SJSA1 (cell line): ENCODE measurements around the gene SMAD2. TPM values are rescaled to one million over a fixed set of nuclear protein-coding genes. Genes with fewer than 3 reads are reported as not detected.

Source experiments
- DNase-seq, 2 experiments: peaks; one replicate each; pipeline ENCODE4 v3.0.0-alpha.2; 2015 to 2020; ENCODE audit warnings: low spot score in 2 of 2, low read depth in 1 of 2
- H3K27ac ChIP-seq: fragments of 250-450 bp; sonication (Bioruptor Pico); 2 replicates; pipeline ENCODE4 v1.5.1; 2020; ENCODE audit warnings: mild to moderate bottlenecking, moderate library complexity
- H3K27me3 ChIP-seq: fragments of 250-450 bp; sonication (Bioruptor Pico); replicated peaks from 2 replicates; pipeline ENCODE4 v1.5.1; 2020; ENCODE audit warnings: mild to moderate bottlenecking, moderate library complexity
- H3K36me3 ChIP-seq: fragments of 250-450 bp; sonication (Bioruptor Pico); 2 replicates; pipeline ENCODE4 v1.5.1; 2020; ENCODE audit warnings: mild to moderate bottlenecking
- H3K4me1 ChIP-seq: fragments of 250-450 bp; sonication (Bioruptor Pico); replicated peaks from 2 replicates; pipeline ENCODE4 v1.6.1; 2021; ENCODE audit warnings: mild to moderate bottlenecking
- H3K4me3 ChIP-seq: fragments of 250-450 bp; sonication (Bioruptor Pico); 2 replicates; pipeline ENCODE4 v1.5.1; 2020; ENCODE audit warnings: mild to moderate bottlenecking
- H3K9me3 ChIP-seq: fragments of 250-450 bp; sonication (Bioruptor Pico); replicated peaks from 2 replicates; pipeline ENCODE4 v1.5.1; 2020; ENCODE audit warnings: mild to moderate bottlenecking
- total RNA-seq: library from RNA; depleted of rRNA; stranded (reverse); fragments of >200 nt; shearing (Covaris generic); gene quantifications from 2 replicates; pipeline ENCODE4 v1.2.3, GENCODE V29; 2014

The SMAD2 gene
- total RNA-seq, 1 experiment from 2014 or later = 127 TPM

DNA sequence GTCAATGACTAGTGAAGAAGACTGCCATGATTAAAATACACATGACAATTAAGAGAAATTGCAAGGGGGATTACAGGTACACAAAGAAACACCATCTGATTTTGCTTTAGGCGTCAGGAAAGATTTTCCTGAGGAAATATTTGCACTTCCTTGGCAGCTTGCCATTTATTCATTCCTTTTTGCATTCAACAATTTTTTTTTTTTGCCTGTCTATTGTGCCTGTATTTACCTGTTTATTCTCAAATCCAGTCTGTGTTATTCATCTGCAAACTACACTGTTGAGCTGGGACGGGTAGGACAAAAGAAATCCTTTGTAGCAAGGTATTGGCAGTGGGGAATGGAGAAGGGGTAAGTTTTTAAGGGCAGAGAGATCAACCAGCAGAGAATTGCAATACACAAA lies 31.8 kb downstream of the SMAD2 start:
- H3K36me3 ChIP-seq = peaks cover 12% of the 10 kb centered on the region; the same call in 1 of the 2 replicates
- H3K9me3 ChIP-seq = no peaks in the 10 kb centered on the region
- no peak overlapping the region for H3K27ac ChIP-seq
- H3K4me1 ChIP-seq = no peaks in the 10 kb centered on the region
- no peak overlapping the region for H3K4me3 ChIP-seq
- no peaks in the 10 kb centered on the region for H3K27me3 ChIP-seq
- DNase-seq = no peak

DNA sequence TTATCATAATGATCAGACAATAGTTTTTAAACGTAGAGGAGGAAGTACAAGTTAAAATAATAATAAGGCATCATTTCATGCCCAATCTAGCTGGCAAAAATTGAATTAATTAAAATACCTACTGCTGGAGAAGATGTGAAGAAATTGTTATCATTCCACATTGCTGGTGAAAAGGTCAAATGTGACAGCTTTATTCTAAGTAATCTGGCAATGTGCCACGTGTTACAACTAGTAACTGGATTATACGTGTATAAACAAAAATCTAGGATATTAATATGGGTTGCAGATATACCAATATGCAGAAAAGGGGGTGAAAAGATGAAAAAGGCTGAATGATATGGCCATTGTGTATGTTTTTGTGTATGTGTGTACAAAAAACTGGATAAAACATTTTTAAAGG lies 32.4 kb downstream of the SMAD2 start:
- H3K4me3 ChIP-seq = no peak overlapping the region
- no peak for DNase-seq
- no peaks in the 10 kb centered on the region for H3K9me3 ChIP-seq
- H3K36me3 ChIP-seq = peaks cover 12% of the 10 kb centered on the region; the same call in 1 of the 2 replicates
- no peak overlapping the region for H3K27ac ChIP-seq
- no peaks in the 10 kb centered on the region for H3K4me1 ChIP-seq
- no peaks in the 10 kb centered on the region for H3K27me3 ChIP-seq

DNA sequence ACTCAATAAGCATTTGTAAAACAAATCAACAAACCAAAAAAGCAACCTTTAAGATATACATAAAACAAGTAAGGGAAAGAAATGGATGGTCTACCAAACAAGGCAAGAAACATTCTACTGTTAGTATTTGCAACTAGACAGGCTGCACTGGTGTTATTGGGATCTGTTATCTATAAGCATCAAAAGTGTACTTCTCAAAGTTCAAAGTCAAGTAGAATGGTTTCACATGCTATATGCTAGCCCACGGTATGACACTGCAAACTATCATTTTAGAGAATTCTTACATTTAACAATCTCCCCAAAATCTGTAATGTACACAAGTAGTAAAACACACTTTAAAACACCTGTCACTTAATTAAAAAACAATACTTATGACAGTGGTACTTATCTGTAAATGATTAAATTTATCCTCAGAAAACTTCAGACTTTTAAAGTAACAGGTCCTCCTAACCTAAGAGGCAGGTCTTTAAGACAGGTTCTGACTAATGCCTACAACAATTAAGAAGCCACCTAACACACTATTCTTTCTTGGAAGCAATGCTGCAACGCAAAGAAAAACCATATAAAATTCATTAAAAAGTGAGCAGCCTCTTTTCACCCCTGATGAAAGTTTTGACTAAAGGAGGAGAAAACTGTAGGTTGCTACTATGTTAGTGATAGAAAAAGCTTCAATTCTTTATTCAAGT lies 34.8 kb downstream of the SMAD2 start:
- Histone ChIP-seq H3K4me3 (no peak overlapping the region), H3K27ac (no peak overlapping the region), H3K9me3 (no peaks in the 10 kb centered on the region), H3K4me1 (no peaks in the 10 kb centered on the region), H3K27me3 (no peaks in the 10 kb centered on the region), H3K36me3 (peaks cover 17% of the 10 kb centered on the region)
- no peak for DNase-seq

DNA sequence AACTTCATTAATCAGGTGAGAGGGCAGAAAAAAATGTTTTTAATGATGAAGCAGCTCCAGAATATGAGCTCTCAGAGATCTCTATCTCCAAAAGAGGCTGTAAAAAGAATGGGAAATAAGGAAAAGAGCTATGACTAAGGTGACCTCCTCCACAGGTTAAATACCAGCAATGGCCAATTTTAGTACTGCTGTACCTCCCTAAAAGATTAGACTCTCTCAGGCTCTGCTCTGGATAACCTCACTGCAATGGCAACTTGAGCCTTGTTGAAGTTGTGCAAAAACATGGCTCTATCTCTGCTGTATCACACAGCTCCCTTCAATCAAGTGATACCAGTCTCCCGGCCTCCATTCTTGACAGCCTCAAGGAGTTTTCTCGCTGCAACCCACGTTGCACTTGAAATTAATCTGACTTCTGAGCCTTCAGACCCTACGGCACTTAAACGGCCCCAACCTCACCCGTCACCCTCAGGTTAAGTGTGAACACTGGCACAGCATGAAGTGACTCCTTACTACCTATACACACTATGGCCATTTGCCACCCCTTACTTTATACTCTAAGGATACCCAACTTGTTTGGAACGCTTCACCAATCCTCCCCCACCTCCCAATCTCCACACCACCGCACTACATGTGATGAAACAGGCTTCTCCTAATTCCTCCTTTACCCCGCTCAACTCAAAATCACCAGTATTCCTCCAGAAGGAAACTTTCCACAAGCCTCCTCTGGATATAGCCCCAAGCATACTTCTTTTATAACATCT lies 36.3 kb downstream of the SMAD2 start:
- H3K27ac ChIP-seq = no peak overlapping the region
- no peaks in the 10 kb centered on the region for H3K9me3 ChIP-seq
- H3K4me1 ChIP-seq = no peaks in the 10 kb centered on the region
- H3K4me3 ChIP-seq = no peak overlapping the region
- peaks cover 21% of the 10 kb centered on the region for H3K36me3 ChIP-seq
- DNase-seq = no peak
- H3K27me3 ChIP-seq = no peaks in the 10 kb centered on the region

DNA sequence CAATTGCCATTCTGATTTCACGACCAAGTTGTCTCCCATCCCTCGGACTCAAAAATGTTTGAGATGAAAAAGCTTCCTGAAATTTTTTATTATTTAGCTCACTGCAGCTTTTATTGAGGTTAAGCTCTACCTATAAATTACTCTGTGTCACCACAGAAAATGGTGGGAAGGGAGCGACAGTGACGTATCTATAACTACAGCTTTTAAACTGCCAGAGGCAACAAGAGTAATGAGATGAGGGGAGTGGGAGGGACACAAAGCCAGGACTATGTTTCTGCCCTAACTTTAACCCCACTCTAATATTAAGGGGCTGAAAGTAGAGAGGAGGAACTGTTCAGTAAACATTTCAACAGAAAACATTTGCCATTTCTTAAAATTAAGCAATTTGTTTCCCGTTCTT lies 37.4 kb downstream of the SMAD2 start:
- Histone ChIP-seq H3K4me1 (no peaks in the 10 kb centered on the region), H3K9me3 (no peaks in the 10 kb centered on the region), H3K36me3 (peaks cover 29% of the 10 kb centered on the region), H3K27ac (no peak overlapping the region), H3K27me3 (no peaks in the 10 kb centered on the region), H3K4me3 (no peak overlapping the region)
- no peak for DNase-seq

DNA sequence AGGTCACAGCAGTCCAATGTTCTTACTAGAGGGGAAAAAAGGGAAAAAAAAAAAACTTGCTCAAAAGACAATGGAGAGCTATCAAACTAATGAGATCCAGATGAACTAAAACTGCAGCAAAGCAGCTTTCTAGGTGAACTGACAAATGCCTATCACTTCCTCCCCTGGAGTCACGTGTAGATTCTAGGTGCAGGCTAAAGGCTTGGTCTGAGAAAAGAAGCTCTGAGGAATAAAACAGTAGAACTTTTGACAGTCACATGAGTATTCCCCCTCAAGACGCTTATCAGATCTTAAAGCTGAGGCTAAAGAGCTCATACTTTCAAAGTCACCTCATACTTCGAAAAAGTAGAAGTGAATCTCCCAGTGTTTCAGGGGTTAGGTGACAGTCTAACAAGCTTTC lies 42.3 kb downstream of the SMAD2 start:
- no peaks in the 10 kb centered on the region for H3K27me3 ChIP-seq
- H3K36me3 ChIP-seq = peaks cover 33% of the 10 kb centered on the region
- no peak overlapping the region for H3K27ac ChIP-seq
- no peaks in the 10 kb centered on the region for H3K9me3 ChIP-seq
- no peak for DNase-seq
- peaks cover 12% of the 10 kb centered on the region for H3K4me1 ChIP-seq
- no peak overlapping the region for H3K4me3 ChIP-seq

DNA sequence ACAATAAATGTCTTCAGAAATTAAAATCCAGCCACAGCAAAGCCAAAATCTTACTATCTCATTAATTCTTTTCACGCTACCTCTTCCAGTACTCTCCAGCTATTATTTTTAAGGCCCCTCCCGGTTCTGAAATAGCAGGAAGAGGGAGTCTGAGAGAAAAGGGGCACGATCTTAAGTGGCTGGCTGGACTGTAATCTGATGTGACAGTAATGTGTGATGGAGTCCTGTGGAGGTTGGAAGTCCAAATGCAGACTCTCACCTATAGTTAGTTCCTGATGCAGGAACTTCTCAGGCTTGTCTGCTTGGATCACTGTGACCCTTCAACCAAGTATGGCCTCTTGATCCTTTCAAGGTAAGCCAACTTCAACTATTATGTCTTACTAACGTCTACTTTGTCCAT lies 43.2 kb downstream of the SMAD2 start:
- no peak for DNase-seq
- H3K27me3 ChIP-seq = no peaks in the 10 kb centered on the region
- H3K9me3 ChIP-seq = no peaks in the 10 kb centered on the region
- no peak overlapping the region for H3K4me3 ChIP-seq
- no peak overlapping the region for H3K27ac ChIP-seq
- H3K36me3 ChIP-seq = peaks cover 33% of the 10 kb centered on the region
- H3K4me1 ChIP-seq = peaks cover 18% of the 10 kb centered on the region

DNA sequence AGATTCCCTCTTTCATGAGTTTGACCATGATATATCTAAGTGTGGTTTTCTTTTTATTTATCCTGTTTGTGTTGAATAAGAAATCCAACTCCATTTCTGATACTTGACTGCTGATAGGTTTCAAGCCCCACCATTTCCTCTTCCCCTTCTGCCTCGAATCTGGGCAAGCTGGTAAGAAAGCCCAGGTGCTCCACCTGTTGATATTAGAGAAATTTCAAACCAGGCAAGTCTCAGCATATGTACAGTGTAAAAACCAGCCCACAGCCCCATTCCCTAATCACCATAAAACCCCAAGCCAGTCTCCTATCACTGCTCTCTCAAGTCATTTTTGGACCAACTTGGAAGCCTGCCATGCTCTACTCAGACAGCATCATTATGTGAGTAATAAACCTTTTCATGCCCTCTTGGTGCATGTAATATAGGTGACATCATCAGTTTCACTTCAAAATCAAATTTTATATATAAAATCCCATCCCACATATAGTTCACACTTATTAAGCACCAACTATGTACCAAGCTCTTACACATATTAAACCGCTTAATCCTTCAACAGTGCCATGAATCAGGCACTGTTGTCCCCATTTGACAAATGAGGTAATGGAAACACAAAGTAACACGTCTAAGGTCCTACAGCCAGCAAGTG lies 46.6 kb downstream of the SMAD2 start:
- peaks cover 32% of the 10 kb centered on the region for H3K36me3 ChIP-seq
- no peaks in the 10 kb centered on the region for H3K27me3 ChIP-seq
- no peak overlapping the region for H3K4me3 ChIP-seq
- peak overlapping the region; percentile 16; the same call in 1 of the 2 replicates for H3K27ac ChIP-seq
- H3K4me1 ChIP-seq = peaks cover 33% of the 10 kb centered on the region
- no peak for DNase-seq
- H3K9me3 ChIP-seq = no peaks in the 10 kb centered on the region

DNA sequence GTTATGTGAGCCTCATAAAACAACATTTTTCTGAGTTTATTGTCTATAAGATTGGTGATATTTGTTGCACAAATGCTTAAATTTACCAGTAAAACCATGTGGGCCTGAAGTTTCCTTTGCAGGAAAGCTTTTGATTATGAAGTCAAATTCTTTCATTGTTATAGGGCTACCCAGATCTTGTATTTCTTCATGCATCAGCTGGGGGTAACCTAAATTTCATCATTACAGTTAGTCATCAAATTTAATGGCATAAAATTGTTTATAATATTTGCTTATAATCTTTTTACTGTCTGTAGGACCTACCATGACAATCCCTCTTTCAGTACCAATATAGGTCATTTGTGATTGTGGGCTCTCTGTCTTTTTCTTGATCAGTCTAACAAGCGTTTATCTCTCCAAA lies 47.8 kb downstream of the SMAD2 start:
- Histone ChIP-seq H3K27me3 (no peaks in the 10 kb centered on the region), H3K27ac (peak overlapping the region; percentile 65; the same call in 1 of the 2 replicates), H3K4me1 (peaks cover 45% of the 10 kb centered on the region), H3K9me3 (no peaks in the 10 kb centered on the region), H3K4me3 (no peak overlapping the region), H3K36me3 (peaks cover 22% of the 10 kb centered on the region)
- no peak for DNase-seq

DNA sequence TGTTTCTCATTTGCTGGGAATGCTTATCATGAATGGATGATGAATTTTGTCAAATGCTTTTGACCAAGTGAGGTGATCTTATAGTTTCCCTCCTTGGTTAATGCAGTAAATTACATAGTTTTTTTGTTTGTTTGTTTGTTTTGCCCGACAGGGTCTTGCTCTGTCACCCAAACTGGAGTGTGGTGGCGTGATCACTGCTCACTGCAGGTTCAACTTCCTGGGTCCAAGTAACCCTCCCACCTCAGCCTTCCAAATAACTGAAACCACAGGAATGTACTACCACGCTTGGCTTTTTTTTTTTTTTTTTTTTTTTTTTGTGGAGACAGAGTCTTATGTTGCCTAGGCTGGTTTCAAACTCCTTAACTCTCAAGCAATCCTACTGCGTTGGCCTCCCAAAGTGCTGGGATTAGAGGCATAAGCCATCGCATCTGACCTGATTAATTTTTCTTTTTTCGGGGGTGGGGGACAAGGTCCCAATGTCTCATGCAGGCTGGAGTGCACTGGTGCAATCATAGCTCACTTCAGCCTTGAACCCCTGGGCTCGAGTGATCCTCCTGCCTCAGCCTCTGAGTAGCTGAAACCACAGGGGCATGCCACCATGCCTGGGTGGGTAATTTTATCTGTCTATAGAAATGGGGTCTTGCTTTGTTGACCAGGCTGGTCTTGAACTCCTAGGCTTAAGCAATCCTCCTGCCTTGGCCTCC lies 48.6 kb downstream of the SMAD2 start:
- Histone ChIP-seq H3K27me3 (no peaks in the 10 kb centered on the region), H3K27ac (peak overlapping the region; percentile 75), H3K4me3 (no peak overlapping the region), H3K4me1 (peaks cover 48% of the 10 kb centered on the region), H3K36me3 (peaks cover 18% of the 10 kb centered on the region), H3K9me3 (no peaks in the 10 kb centered on the region)
- DNase-seq = peak; percentile 82 to 83

DNA sequence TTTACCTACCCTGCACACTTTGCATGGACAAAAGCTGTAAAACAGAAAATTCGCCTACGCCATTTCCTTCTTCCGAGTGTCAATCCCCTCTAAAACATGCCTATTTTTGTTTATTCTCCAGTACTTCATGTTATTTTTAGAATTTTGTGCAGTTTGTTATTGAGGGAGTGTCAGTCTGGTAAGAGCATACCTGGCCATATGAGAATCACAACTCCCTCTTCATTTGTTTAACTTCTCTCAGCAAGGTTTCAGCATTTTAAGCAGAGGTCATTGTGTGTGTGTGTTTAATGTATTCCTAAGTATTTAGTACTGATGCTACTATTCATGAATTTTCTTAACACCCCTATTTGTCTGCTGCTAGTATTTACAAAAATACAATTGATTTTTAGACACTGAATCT lies 49.4 kb downstream of the SMAD2 start:
- H3K4me1 ChIP-seq = peaks cover 48% of the 10 kb centered on the region
- peak overlapping the region; percentile 75 for H3K27ac ChIP-seq
- no peak overlapping the region for H3K4me3 ChIP-seq
- peaks cover 18% of the 10 kb centered on the region for H3K36me3 ChIP-seq
- no peak for DNase-seq
- H3K9me3 ChIP-seq = no peaks in the 10 kb centered on the region
- H3K27me3 ChIP-seq = no peaks in the 10 kb centered on the region

DNA sequence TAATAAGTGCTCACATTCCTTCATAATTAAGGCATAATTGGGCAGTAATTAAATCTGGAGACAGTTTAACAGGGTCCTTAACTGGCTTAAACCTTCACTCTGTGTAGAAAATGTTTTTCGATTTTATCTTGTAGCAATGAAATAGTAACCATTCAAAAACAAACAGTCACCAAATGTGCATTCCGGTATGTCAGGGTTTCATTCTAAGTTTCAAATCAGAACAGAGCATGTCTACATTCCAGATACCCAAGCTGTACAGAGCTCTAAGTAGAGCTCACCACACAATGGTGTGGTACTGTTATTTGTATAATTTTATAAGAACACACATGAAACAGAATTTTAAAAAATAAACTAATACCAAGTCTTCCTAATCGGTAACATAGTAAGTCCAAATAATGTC lies 52.6 kb downstream of the SMAD2 start:
- H3K4me3 ChIP-seq = no peak overlapping the region
- peak overlapping the region; percentile 23 for H3K27ac ChIP-seq
- H3K27me3 ChIP-seq = no peaks in the 10 kb centered on the region
- DNase-seq = peak in 1 of 2 experiments; percentile 35
- H3K36me3 ChIP-seq = peaks cover 10% of the 10 kb centered on the region
- peaks cover 36% of the 10 kb centered on the region for H3K4me1 ChIP-seq
- no peaks in the 10 kb centered on the region for H3K9me3 ChIP-seq

DNA sequence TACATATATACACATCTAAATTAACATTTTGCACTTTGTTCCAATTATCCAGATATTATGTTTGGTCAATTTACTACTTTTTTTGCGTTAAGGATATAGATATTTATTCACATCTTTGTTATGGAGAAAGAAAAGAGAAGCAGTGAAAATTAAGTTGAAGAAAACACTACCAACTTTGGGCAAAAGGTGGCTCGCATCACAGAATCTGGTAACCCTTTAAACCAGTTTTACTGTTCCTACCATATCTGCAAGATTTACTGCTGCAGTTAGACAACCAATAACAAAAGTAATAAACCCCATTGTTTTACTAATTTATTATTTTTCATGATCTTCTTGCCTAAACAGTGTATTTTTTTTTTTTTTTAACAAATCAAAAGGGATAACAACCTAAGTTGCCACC lies 53.6 kb downstream of the SMAD2 start:
- Histone ChIP-seq H3K36me3 (peaks cover 10% of the 10 kb centered on the region), H3K9me3 (no peaks in the 10 kb centered on the region), H3K4me3 (no peak overlapping the region), H3K27ac (no peak overlapping the region), H3K27me3 (no peaks in the 10 kb centered on the region), H3K4me1 (peaks cover 25% of the 10 kb centered on the region)
- no peak for DNase-seq
